Fibroblast of skin of back (primary cell): ENCODE results near the gene CNGB1.
"Not testable (repeated sequence)": the region's sequence is repeated elsewhere in the genome, so short reads cannot be mapped to it uniquely, and the experiment has no call there.

Source experiments
- DNase-seq: peaks from one replicate; pipeline ENCODE4 v3.0.0-alpha.2; 2013

The CNGB1 gene

GRCh38 chr16:57925310-57925709 lies 45.6 kb downstream of the CNGB1 start:
- no peak for DNase-seq

- no peak for DNase-seq
These were observed 46.4 kb downstream of the CNGB1 start for GRCh38 chr16:57924514-57924913.

- no peak for DNase-seq
These were observed 47.1 kb downstream of the CNGB1 start for GRCh38 chr16:57923841-57924240.

- no peak for DNase-seq
These were observed 47.5 kb downstream of the CNGB1 start for GRCh38 chr16:57923418-57923817.

GRCh38 chr16:57920880-57921229 lies 50.1 kb downstream of the CNGB1 start:
- no peak for DNase-seq

GRCh38 chr16:57920215-57920879 lies 50.6 kb downstream of the CNGB1 start:
- no peak for DNase-seq

GRCh38 chr16:57918994-57919393 lies 51.9 kb downstream of the CNGB1 start:
- no peak for DNase-seq

- no peak for DNase-seq
These were observed 52.5 kb downstream of the CNGB1 start for GRCh38 chr16:57918444-57918843.

- not testable (repeated sequence) for DNase-seq
These were observed 53.0 kb downstream of the CNGB1 start for GRCh38 chr16:57917929-57918328.

GRCh38 chr16:57917489-57917888 lies 53.4 kb downstream of the CNGB1 start:
- not testable (repeated sequence) for DNase-seq

GRCh38 chr16:57916735-57917438 lies 54.0 kb downstream of the CNGB1 start:
- DNase-seq = no peak

- DNase-seq = no peak
These were observed 55.0 kb downstream of the CNGB1 start for GRCh38 chr16:57915811-57916488.

GRCh38 chr16:57915267-57915666 lies 55.7 kb downstream of the CNGB1 start:
- DNase-seq = no peak

GRCh38 chr16:57914244-57915173 lies 56.4 kb downstream of the CNGB1 start:
- DNase-seq = no peak

- no peak for DNase-seq
These were observed 58.2 kb downstream of the CNGB1 start for GRCh38 chr16:57912529-57913260.

- DNase-seq = no peak
These were observed 59.2 kb downstream of the CNGB1 start for GRCh38 chr16:57911743-57912142.

GRCh38 chr16:57910696-57911095 lies 60.2 kb downstream of the CNGB1 start:
- no peak for DNase-seq

GRCh38 chr16:57908409-57908987 lies 62.4 kb downstream of the CNGB1 start:
- no peak for DNase-seq

GRCh38 chr16:57906382-57907316 lies 64.3 kb downstream of the CNGB1 start:
- peak; percentile 11 for DNase-seq

GRCh38 chr16:57904101-57904500 lies 66.8 kb downstream of the CNGB1 start:
- no peak for DNase-seq
